ENCODE results near the gene RPL7A. TPM values are rescaled to one million over a fixed set of nuclear protein-coding genes. Genes with fewer than 3 reads are reported as not detected.
A peak's percentile ranks its signal among the peaks of the same experiment; 100 is the strongest.
"Not testable (repeated sequence)": the region's sequence is repeated elsewhere in the genome, so short reads cannot be mapped to it uniquely, and the experiment has no call there.

RPL7A gene
- total RNA-seq, 2 donors from 2014 or later: 889 to 895 TPM

DNA sequence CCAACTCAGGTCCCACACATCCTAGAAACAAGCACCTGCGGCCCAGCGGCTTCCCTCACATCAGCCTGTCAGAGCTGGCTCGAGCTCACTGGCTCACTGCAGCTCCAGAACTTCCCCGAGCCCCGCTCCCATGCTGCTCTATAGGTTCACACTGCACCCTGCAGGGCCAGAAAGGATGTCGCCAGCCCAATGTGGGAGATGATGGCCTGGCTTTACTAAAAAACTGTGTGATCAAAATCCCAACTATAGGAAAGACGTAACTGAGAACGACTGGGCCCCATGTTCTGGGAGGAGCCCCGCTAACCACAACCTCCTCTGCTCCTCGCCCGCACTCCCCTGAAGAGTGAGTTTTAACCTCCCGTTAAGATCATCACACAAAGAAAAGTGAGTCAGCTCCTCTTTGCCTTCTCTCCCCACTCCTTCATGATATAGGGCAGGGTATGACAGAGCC, 23.3 kb downstream of the RPL7A start:
- TF ChIP-seq, protein P1, sequence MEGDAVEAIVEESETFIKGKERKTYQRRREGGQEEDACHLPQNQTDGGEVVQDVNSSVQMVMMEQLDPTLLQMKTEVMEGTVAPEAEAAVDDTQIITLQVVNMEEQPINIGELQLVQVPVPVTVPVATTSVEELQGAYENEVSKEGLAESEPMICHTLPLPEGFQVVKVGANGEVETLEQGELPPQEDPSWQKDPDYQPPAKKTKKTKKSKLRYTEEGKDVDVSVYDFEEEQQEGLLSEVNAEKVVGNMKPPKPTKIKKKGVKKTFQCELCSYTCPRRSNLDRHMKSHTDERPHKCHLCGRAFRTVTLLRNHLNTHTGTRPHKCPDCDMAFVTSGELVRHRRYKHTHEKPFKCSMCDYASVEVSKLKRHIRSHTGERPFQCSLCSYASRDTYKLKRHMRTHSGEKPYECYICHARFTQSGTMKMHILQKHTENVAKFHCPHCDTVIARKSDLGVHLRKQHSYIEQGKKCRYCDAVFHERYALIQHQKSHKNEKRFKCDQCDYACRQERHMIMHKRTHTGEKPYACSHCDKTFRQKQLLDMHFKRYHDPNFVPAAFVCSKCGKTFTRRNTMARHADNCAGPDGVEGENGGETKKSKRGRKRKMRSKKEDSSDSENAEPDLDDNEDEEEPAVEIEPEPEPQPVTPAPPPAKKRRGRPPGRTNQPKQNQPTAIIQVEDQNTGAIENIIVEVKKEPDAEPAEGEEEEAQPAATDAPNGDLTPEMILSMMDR (IDR thresholded peaks at IDR 0.05): no peak
- Histone ChIP-seq H3K27me3 (replicated peaks; ENCODE audit: insufficient read depth) (no peaks in the 10 kb centered on the region), H3K27ac (no peak overlapping the region), H3K36me3 (peaks cover 12% of the 10 kb centered on the region), H3K4me3 (peak overlapping the region; percentile 15), H3K9me3 (no peaks in the 10 kb centered on the region), H3K4me1 (ENCODE audit: control insufficient read depth in 1 of 2, low read depth in 2 of 2) (peaks cover 27 to 73% of the 10 kb centered on the region in 2 donors)
- DNase-seq (ENCODE audit: low spot score) (no peak), ATAC-seq (ENCODE audit: insufficient number of reproducible peaks, low FRiP score, low read depth) (no peak)

DNA sequence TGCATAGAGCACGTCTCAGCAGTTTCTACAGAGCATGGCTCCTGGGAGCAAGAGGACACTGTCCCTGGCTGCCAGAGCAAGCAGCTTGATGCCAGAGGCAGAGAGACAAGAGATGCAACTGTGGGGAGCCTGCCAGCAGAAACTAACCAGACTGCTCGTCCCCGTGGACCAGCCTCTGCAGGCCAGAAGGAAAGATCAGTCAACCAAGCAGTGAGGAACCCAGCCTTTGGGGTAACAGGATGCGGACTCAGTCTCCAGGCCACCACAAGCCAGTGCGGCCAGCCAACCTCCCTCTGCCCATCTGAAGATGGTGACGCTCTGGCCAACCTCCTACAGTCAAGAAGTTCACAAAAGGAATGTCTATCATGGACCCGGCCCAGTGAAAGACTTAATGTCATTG, 24.1 kb downstream of the RPL7A start:
- Histone ChIP-seq H3K4me3 (peak overlapping the region; percentile 22), H3K27me3 (replicated peaks; ENCODE audit: insufficient read depth) (no peaks in the 10 kb centered on the region), H3K36me3 (peaks cover 5% of the 10 kb centered on the region), H3K27ac (no peak overlapping the region), H3K4me1 (ENCODE audit: control insufficient read depth in 1 of 2, low read depth in 2 of 2) (peaks cover 33 to 76% of the 10 kb centered on the region in 2 donors), H3K9me3 (no peaks in the 10 kb centered on the region)
- ATAC-seq (ENCODE audit: insufficient number of reproducible peaks, low FRiP score, low read depth) (no peak), DNase-seq (ENCODE audit: low spot score) (no peak)
- TF ChIP-seq, protein P1 (IDR thresholded peaks at IDR 0.05): no peak

DNA sequence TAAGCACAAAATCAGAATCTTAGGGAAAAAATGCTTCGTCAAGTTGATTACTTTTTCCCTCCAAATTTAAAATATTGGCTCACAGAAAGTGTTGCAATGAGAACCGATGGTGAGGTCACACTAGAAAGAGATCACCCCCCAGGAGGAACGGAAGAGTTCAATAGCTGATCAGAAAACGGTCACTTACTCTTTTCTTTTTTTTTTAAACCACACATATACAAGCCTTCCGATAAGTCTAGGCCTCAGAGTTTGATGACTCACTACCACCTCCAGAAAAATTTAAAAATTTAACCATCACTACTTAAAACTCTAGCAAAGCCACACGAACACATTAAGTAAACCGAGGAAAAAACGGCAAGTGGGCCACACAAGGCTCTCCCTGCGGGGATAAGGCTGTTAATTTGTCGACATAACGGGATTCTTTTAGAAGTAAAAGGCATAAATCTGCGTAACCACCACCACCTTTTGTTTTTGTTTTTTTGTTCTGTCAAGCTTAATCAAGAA, 26.6 kb downstream of the RPL7A start:
- DNase-seq (ENCODE audit: low spot score): no peak
- TF ChIP-seq, protein P1 (IDR thresholded peaks at IDR 0.05): no peak
- H3K27me3 ChIP-seq (replicated peaks; ENCODE audit: insufficient read depth): no peaks in the 10 kb centered on the region
- peak overlapping the region; percentile 92 for H3K4me3 ChIP-seq
- peak overlapping the region; percentile 90 to 95 for H3K27ac ChIP-seq
- H3K4me1 ChIP-seq (ENCODE audit: control insufficient read depth in 1 of 2, low read depth in 2 of 2): peaks cover 33 to 56% of the 10 kb centered on the region in 2 donors
- no peak for ATAC-seq (ENCODE audit: insufficient number of reproducible peaks, low FRiP score, low read depth)
- H3K9me3 ChIP-seq: no peaks in the 10 kb centered on the region
- H3K36me3 ChIP-seq: peaks cover 4% of the 10 kb centered on the region

DNA sequence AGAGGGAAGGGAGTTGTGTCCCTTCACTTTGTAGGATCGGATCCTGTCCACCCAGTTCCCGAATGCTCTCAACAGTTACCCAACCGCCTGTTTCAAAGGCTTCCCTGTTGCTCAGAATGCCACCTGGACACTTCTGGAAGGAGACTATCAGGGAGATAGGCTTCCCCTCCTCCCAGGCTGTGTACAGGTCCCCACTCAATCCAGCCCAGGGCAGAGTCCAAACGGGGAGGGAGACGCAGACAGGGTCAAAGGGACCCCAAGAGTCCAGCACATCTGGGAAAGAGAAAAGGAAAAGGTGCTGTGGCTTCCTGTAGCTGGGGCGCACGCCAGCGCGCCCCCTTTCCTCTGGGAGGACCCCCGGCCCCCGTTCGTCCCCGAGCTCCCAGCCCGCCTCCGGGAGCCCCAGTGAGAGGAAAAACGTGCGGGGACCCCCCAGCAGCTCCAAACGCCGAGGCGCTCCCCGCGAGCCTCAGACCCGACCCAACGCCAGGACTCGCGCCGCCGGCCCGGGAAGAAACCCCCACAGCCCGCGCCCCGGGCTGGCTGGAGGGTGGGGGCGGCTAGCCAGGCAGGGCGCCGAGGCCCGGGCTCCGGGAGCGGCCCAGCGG, 27.2 kb downstream of the RPL7A start:
- no peaks in the 10 kb centered on the region for H3K27me3 ChIP-seq (replicated peaks; ENCODE audit: insufficient read depth)
- H3K9me3 ChIP-seq: no peaks in the 10 kb centered on the region
- peaks cover 4% of the 10 kb centered on the region for H3K36me3 ChIP-seq
- H3K27ac ChIP-seq: peak overlapping the region; percentile 90 to 95
- H3K4me1 ChIP-seq (ENCODE audit: control insufficient read depth in 1 of 2, low read depth in 2 of 2): peaks cover 33 to 50% of the 10 kb centered on the region in 2 donors
- ATAC-seq (ENCODE audit: insufficient number of reproducible peaks, low FRiP score, low read depth): no peak
- H3K4me3 ChIP-seq: peak overlapping the region; percentile 92
- TF ChIP-seq, protein P1 (IDR thresholded peaks at IDR 0.05): no peak
- no peak for DNase-seq (ENCODE audit: low spot score)

DNA sequence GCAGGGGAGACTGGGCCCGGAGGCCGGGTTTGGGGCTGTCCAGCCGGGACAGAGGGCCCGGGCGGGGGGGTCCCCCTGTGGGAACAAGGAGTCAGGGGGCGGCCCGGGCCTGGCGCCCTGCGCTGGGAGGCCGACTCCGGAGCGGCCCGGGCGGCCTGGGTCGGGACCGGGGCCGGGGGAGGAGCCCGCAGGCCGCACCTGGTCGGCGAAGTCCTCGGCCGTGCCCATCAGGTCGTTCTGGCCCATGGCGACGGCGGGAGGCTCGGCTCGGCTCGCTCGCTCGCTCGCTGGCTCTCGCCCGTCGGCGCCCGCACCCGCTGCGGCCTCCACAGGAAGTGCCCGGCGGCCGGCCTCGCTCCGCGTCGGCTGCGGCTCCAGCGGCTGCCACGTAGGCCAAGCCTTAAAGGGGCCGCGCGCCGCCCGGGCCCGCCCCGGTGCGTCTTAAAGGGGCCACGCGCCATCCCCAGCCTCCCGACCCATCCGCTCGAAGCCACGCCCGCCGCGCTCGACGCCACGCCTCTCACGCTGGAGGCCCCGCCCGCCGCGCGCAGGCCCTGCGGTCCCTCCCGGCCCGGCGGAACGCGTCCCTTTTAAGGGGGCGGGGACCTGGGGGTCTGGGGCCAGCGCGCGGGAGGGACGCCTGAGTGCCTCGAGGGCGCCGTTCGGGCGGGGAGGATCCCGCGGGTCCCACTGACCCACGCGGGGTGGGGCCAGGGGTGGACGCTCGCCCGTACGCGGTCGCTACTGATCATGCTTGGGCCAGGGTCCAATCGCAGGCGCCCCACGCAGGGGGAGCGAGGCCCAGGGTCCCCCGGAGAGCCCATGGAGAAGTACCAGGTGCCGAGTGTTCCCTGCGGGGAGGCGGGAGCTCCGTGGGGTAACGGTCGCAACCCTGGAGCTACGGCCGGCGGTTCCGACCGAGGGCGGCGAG, 28.0 kb downstream of the RPL7A start, which contains the start of the genes STKLD1 and SURF4:
TSS of gene STKLD1 (plus strand) at position 643 of the 931 bp plus-strand sequence. CDS start at position 751, 108 bp downstream.
TSS of gene SURF4 (minus strand) at position 337 of the 931 bp plus-strand sequence. CDS start at position 246, 91 bp downstream.
- TF ChIP-seq, protein P1 (IDR thresholded peaks at IDR 0.05): peak; percentile 12
- H3K4me3 ChIP-seq: peak within 1 kb of the TSS; percentile 92
- H3K36me3 ChIP-seq: peaks cover 4% of the 10 kb centered on the region
- peak; percentile 91 for ATAC-seq (ENCODE audit: insufficient number of reproducible peaks, low FRiP score, low read depth)
- peak within 1 kb of the TSS; percentile 90 to 95 for H3K27ac ChIP-seq
- peaks cover 33 to 42% of the 10 kb centered on the region in 2 donors for H3K4me1 ChIP-seq (ENCODE audit: control insufficient read depth in 1 of 2, low read depth in 2 of 2)
- H3K9me3 ChIP-seq: no peaks in the 10 kb centered on the region
- DNase-seq (ENCODE audit: low spot score): peak; percentile 85
- H3K27me3 ChIP-seq (replicated peaks; ENCODE audit: insufficient read depth): no peaks in the 10 kb centered on the region

DNA sequence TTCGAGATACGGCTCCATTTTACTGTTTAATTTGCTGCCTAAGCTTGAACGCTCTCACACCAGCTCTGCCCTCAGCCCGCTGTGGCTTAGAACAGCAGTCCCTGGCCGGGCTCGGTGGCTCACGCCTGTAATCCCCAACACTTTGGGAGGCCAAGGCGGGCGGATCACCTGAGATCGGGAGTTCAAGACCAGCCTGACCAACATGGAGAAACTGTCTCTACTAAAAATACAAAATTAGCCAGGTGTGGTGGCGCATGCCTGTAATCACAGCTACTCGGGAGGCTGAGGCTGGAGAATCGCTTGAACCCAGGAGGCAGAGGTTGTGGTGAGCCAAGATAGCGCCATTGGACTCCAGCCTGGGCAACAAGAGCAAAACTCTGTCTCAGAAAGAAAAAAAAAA, 29.3 kb downstream of the RPL7A start:
- H3K27me3 ChIP-seq (replicated peaks; ENCODE audit: insufficient read depth); H3K27ac ChIP-seq; H3K36me3 ChIP-seq; H3K4me3 ChIP-seq; DNase-seq (ENCODE audit: low spot score); ATAC-seq (ENCODE audit: insufficient number of reproducible peaks, low FRiP score, low read depth); H3K9me3 ChIP-seq: not testable (repeated sequence)
- peaks cover 23 to 29% of the 10 kb centered on the region in 2 donors for H3K4me1 ChIP-seq (ENCODE audit: control insufficient read depth in 1 of 2, low read depth in 2 of 2)

All from thoracic aorta (tissue), 2 donors.